HepG2 (cell line): Measurements from ENCODE around the gene FGFR3. TPM values are rescaled to one million over a fixed set of nuclear protein-coding genes. Genes with fewer than 3 reads are reported as not detected.

Experiments used
- HMG20B ChIP-seq: conservative IDR thresholded peaks from 2 replicates; pipeline ENCODE4 v1.6.1; 2016; ENCODE audit warnings: missing genetic modification reagents, missing compliant biosample characterization
- PATZ1 ChIP-seq: sonication (generic); formaldehyde crosslinking; IDR thresholded peaks from 2 replicates; pipeline ENCODE4 v1.4.0; 2020; ENCODE audit warnings: missing genetic modification reagents
- SIX1 ChIP-seq: sonication (generic); formaldehyde crosslinking; IDR thresholded peaks from 2 replicates; pipeline ENCODE4 v1.4.0; 2020; ENCODE audit warnings: missing genetic modification reagents, borderline replicate concordance
- SP2 ChIP-seq: sonication (generic); formaldehyde crosslinking; IDR thresholded peaks from 2 replicates; pipeline ENCODE4 v1.5.1; 2020; ENCODE audit warnings: mild to moderate bottlenecking, missing genetic modification reagents
- SRSF1 ChIP-seq: fragments of 200-400 bp; formaldehyde crosslinking; optimal IDR thresholded peaks from 2 replicates; pipeline ENCODE3; 2017; ENCODE audit warnings: mild to moderate bottlenecking, low read depth, low read length, moderate library complexity
- ZBTB21 ChIP-seq: sonication (generic); formaldehyde crosslinking; IDR thresholded peaks from 2 replicates; pipeline ENCODE4 v1.4.0; 2020; ENCODE audit warnings: missing genetic modification reagents
- ZNF431 ChIP-seq: sonication (generic); formaldehyde crosslinking; IDR thresholded peaks from 2 replicates; pipeline ENCODE4 v1.9.0; 2022; ENCODE audit warnings: missing genetic modification reagents, low read depth, mild to moderate bottlenecking, borderline replicate concordance
- polyA plus RNA-seq, 8 experiments: library from polyadenylated mRNA; depleted of rRNA in 3 of 8; stranded (reverse) in 7 of 8; unstranded in 1 of 8; fragments of >200 nt; fragmentation: Illumina TruSeq in 4 of 8; extraction: Trizol in 4 of 8; gene quantifications; 2 replicates each; pipeline versions ENCODE4 v1.2.1 to v1.2.3, GENCODE V29; 2011 to 2016; ENCODE audit warnings: low read depth in 4 of 8, missing spikeins in 1 of 8, mixed read lengths in 1 of 8; ENCODE audit not compliant: insufficient read depth in 1 of 8
- total RNA-seq, 5 experiments: library from RNA; depleted of rRNA; stranded (reverse); fragments of >200 nt; fragmentation: Illumina TruSeq; extraction: Trizol; gene quantifications; 2 replicates each; pipeline ENCODE4 v1.2.3, GENCODE V29; 2016; ENCODE audit warnings: low read depth in 1 of 5
- TF ChIP-seq, protein P1 (sequence below), 2 experiments: sonication (generic) in 1 of 2; formaldehyde crosslinking in 1 of 2; IDR thresholded peaks; 2 replicates each; pipeline versions ENCODE4 v1.6.1 to v1.9.0; 2014 to 2022; ENCODE audit warnings: antibody characterized with exemption in 1 of 2, borderline replicate concordance in 1 of 2, inconsistent platforms in 1 of 2, low read depth in 1 of 2, missing genetic modification reagents in 1 of 2
- TF ChIP-seq, protein P2 (sequence below): sonication (generic); formaldehyde crosslinking; IDR thresholded peaks from 2 replicates; pipeline ENCODE4 v1.5.0; 2020; ENCODE audit warnings: mild to moderate bottlenecking, low read depth, missing genetic modification reagents, borderline replicate concordance
- TF ChIP-seq, protein P3 (sequence below): sonication (generic); formaldehyde crosslinking; IDR thresholded peaks from 2 replicates; pipeline ENCODE4 v1.5.0; 2020; ENCODE audit warnings: missing genetic modification reagents, mild to moderate bottlenecking, borderline replicate concordance
- TF ChIP-seq, protein P4 (sequence below): sonication (generic); formaldehyde crosslinking; IDR thresholded peaks from 2 replicates; pipeline ENCODE4 v1.4.0; 2020; ENCODE audit warnings: missing genetic modification reagents, borderline replicate concordance

The FGFR3 gene
- total and polyA plus RNA-seq, 2 of the 13 experiments (the other 11 are each of a cell fraction or from before 2014, with no cell fraction given), result 103 to 109 TPM

DNA sequence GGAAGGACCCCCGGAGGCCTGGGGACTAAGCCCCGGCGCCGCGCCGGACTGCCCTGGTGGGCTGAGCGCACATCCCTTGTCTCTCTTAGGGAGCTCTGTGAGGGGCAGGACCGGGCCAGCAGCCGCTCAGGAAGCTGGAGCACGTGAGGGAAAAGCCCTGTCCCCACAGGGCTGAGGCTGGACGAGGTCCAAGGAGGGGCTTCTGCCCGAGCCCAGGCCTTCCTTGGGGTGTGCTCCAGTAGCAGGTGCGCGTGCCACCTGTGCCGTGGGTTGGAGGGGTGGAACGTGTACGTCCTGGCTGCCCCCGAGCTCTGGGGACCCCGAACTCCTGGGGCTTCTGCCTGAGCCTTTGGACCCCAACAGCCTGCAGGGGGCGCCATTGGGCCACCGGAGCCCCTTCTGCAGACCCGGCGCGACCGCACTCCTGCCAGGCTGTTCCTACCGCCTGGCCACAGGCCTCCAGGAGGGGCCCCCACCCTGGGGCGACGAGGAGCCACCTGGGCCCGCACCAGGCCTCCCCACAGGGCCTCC is 44.6 kb upstream of the FGFR3 start (continued):
- TF ChIP-seq HMG20B (CRISPR knock-in tag) (no peak), SIX1 (CRISPR knock-in tag) (no peak), ZNF431 (CRISPR knock-in tag) (no peak), ZBTB21 (CRISPR knock-in tag) (no peak), PATZ1 (CRISPR knock-in tag) (peak; percentile 86), SP2 (CRISPR knock-in tag) (no peak), SRSF1 (peak; percentile 36)
- TF ChIP-seq, protein P1, sequence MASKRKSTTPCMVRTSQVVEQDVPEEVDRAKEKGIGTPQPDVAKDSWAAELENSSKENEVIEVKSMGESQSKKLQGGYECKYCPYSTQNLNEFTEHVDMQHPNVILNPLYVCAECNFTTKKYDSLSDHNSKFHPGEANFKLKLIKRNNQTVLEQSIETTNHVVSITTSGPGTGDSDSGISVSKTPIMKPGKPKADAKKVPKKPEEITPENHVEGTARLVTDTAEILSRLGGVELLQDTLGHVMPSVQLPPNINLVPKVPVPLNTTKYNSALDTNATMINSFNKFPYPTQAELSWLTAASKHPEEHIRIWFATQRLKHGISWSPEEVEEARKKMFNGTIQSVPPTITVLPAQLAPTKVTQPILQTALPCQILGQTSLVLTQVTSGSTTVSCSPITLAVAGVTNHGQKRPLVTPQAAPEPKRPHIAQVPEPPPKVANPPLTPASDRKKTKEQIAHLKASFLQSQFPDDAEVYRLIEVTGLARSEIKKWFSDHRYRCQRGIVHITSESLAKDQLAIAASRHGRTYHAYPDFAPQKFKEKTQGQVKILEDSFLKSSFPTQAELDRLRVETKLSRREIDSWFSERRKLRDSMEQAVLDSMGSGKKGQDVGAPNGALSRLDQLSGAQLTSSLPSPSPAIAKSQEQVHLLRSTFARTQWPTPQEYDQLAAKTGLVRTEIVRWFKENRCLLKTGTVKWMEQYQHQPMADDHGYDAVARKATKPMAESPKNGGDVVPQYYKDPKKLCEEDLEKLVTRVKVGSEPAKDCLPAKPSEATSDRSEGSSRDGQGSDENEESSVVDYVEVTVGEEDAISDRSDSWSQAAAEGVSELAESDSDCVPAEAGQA (IDR thresholded peaks at IDR 0.05; ENCODE audit: low read depth), result no peak
- TF ChIP-seq, protein P1 (CRISPR knock-in tag; IDR thresholded peaks at IDR 0.05; ENCODE audit: borderline replicate concordance), result no peak
- TF ChIP-seq, protein P2, sequence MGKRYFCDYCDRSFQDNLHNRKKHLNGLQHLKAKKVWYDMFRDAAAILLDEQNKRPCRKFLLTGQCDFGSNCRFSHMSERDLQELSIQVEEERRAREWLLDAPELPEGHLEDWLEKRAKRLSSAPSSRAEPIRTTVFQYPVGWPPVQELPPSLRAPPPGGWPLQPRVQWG (CRISPR knock-in tag), result no peak
- TF ChIP-seq, protein P3, sequence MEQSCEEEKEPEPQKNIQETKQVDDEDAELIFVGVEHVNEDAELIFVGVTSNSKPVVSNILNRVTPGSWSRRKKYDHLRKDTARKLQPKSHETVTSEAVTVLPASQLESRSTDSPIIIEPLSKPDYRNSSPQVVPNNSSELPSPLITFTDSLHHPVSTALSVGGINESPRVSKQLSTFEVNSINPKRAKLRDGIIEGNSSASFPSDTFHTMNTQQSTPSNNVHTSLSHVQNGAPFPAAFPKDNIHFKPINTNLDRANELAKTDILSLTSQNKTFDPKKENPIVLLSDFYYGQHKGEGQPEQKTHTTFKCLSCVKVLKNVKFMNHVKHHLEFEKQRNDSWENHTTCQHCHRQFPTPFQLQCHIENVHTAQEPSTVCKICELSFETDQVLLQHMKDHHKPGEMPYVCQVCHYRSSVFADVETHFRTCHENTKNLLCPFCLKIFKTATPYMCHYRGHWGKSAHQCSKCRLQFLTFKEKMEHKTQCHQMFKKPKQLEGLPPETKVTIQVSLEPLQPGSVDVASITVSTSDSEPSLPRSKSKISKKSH (CRISPR knock-in tag), result no peak
- TF ChIP-seq, protein P4, sequence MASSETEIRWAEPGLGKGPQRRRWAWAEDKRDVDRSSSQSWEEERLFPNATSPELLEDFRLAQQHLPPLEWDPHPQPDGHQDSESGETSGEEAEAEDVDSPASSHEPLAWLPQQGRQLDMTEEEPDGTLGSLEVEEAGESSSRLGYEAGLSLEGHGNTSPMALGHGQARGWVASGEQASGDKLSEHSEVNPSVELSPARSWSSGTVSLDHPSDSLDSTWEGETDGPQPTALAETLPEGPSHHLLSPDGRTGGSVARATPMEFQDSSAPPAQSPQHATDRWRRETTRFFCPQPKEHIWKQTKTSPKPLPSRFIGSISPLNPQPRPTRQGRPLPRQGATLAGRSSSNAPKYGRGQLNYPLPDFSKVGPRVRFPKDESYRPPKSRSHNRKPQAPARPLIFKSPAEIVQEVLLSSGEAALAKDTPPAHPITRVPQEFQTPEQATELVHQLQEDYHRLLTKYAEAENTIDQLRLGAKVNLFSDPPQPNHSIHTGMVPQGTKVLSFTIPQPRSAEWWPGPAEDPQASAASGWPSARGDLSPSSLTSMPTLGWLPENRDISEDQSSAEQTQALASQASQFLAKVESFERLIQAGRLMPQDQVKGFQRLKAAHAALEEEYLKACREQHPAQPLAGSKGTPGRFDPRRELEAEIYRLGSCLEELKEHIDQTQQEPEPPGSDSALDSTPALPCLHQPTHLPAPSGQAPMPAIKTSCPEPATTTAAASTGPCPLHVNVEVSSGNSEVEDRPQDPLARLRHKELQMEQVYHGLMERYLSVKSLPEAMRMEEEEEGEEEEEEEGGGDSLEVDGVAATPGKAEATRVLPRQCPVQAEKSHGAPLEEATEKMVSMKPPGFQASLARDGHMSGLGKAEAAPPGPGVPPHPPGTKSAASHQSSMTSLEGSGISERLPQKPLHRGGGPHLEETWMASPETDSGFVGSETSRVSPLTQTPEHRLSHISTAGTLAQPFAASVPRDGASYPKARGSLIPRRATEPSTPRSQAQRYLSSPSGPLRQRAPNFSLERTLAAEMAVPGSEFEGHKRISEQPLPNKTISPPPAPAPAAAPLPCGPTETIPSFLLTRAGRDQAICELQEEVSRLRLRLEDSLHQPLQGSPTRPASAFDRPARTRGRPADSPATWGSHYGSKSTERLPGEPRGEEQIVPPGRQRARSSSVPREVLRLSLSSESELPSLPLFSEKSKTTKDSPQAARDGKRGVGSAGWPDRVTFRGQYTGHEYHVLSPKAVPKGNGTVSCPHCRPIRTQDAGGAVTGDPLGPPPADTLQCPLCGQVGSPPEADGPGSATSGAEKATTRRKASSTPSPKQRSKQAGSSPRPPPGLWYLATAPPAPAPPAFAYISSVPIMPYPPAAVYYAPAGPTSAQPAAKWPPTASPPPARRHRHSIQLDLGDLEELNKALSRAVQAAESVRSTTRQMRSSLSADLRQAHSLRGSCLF (CRISPR knock-in tag), result no peak
